Nephron progenitor cell (in vitro differentiated cells): ENCODE data around the gene LPAR3.

Experiments used
- DNase-seq: peaks from one replicate; pipeline ENCODE4 v3.0.0; 2021
- H3K27ac Mint-ChIP-seq: 2 replicates; pipeline ENCODE4 v1.8.0; 2021; ENCODE audit warnings: mild to moderate bottlenecking, moderate library complexity, mixed read lengths
- H3K27me3 Mint-ChIP-seq: 2 replicates; pipeline ENCODE4 v1.8.0; 2021; ENCODE audit warnings: mild to moderate bottlenecking, low read depth, mixed read lengths; ENCODE audit not compliant: poor library complexity
- H3K36me3 Mint-ChIP-seq: 2 replicates; pipeline ENCODE4 v1.8.0; 2021; ENCODE audit warnings: low read depth, mixed read lengths
- H3K4me1 Mint-ChIP-seq: 2 replicates; pipeline ENCODE4 v1.8.0; 2021; ENCODE audit warnings: mixed read lengths
- H3K4me3 Mint-ChIP-seq: 2 replicates; pipeline ENCODE4 v1.8.0; 2021; ENCODE audit warnings: mild to moderate bottlenecking, moderate library complexity, mixed read lengths
- H3K9me3 Mint-ChIP-seq: 2 replicates; pipeline ENCODE4 v1.8.0; 2021; ENCODE audit warnings: mild to moderate bottlenecking, moderate library complexity, mixed read lengths
- CTCF ChIP-seq: fragments of 200-600 bp; sonication (generic); IDR thresholded peaks from 2 replicates; pipeline ENCODE4 v1.5.0; 2021; ENCODE audit warnings: antibody characterized with exemption

Gene LPAR3

GRCh38 chr1:84892705-84893618, at the start of gene LPAR3:
TSS of gene LPAR3 (minus strand) at chr1:84893206. CDS start at chr1:84866120, 27,086 bp downstream.
- H3K4me1 Mint-ChIP-seq, result peaks cover 21% of the 10 kb centered on the region
- no peak within 1 kb of the TSS for H3K27ac Mint-ChIP-seq
- TF ChIP-seq CTCF, result no peak
- peaks cover 88% of the 10 kb centered on the region for H3K27me3 Mint-ChIP-seq
- peak; percentile 80 for DNase-seq
- peak within 1 kb of the TSS; percentile 79 for H3K4me3 Mint-ChIP-seq
- H3K9me3 Mint-ChIP-seq, result peaks cover 6% of the 10 kb centered on the region
- no peaks in the 10 kb centered on the region for H3K36me3 Mint-ChIP-seq

GRCh38 chr1:84941843-84942242, 48.8 kb upstream of the LPAR3 start:
- Mint-ChIP-seq H3K27me3 (peaks cover 24% of the 10 kb centered on the region), H3K9me3 (no peaks in the 10 kb centered on the region), H3K4me1 (peaks cover 12% of the 10 kb centered on the region), H3K27ac (no peak overlapping the region), H3K4me3 (no peak overlapping the region), H3K36me3 (no peaks in the 10 kb centered on the region)
- TF ChIP-seq CTCF, result no peak
- no peak for DNase-seq

- Mint-ChIP-seq H3K36me3 (no peaks in the 10 kb centered on the region), H3K27me3 (peaks cover 24% of the 10 kb centered on the region), H3K9me3 (no peaks in the 10 kb centered on the region), H3K4me3 (no peak overlapping the region), H3K4me1 (peaks cover 12% of the 10 kb centered on the region), H3K27ac (no peak overlapping the region)
- DNase-seq, result no peak
- TF ChIP-seq CTCF, result no peak
Observed at GRCh38 chr1:84940481-84940880, 47.5 kb upstream of the LPAR3 start.

- Mint-ChIP-seq H3K36me3 (no peaks in the 10 kb centered on the region), H3K27ac (no peak overlapping the region), H3K27me3 (peaks cover 20% of the 10 kb centered on the region), H3K4me3 (no peak overlapping the region), H3K9me3 (no peaks in the 10 kb centered on the region), H3K4me1 (peaks cover 7% of the 10 kb centered on the region)
- DNase-seq, result no peak
- TF ChIP-seq CTCF, result no peak
Observed at GRCh38 chr1:84939761-84940160, 46.8 kb upstream of the LPAR3 start.

- TF ChIP-seq CTCF, result no peak
- Mint-ChIP-seq H3K4me3 (no peak overlapping the region), H3K4me1 (peaks cover 7% of the 10 kb centered on the region), H3K9me3 (no peaks in the 10 kb centered on the region), H3K36me3 (no peaks in the 10 kb centered on the region), H3K27me3 (peaks cover 20% of the 10 kb centered on the region), H3K27ac (no peak overlapping the region)
- DNase-seq, result no peak
Observed at GRCh38 chr1:84939151-84939550, 46.1 kb upstream of the LPAR3 start.
